ENCODE results near the gene TRIM52. TPM values are rescaled to one million over a fixed set of nuclear protein-coding genes. Genes with fewer than 3 reads are reported as not detected.

TRIM52 gene
- total and polyA plus RNA-seq, 2 of the 13 experiments (the other 11 are each of a cell fraction or from before 2014, with no cell fraction given), result 7.2 to 11.6 TPM

- TF ChIP-seq KLF9 (CRISPR knock-in tag; IDR thresholded peaks at IDR 0.05; ENCODE audit: low read depth), result no peak
These were observed 48.9 kb downstream of the TRIM52 start (continued) for GRCh38 chr5:181212080-181212479.

- intact Hi-C loops (cut with micrococcal nuclease; ENCODE audit: unreplicated experiment), result no loop called here
- Histone ChIP-seq H3K79me2 (ENCODE audit: insufficient read depth, low read length) (no peaks in the 10 kb centered on the region), H3K36me3 (replicated peaks in 1 of 2; ENCODE audit: control insufficient read depth in 1 of 2, insufficient read depth in 2 of 2, low read length in 2 of 2) (no peaks in the 10 kb centered on the region), H3K9ac (ENCODE audit: insufficient read depth, low read depth, low read length) (no peak overlapping the region), H2AFZ (ENCODE audit: low read length) (no peak overlapping the region), H3K4me1 (ENCODE audit: insufficient read depth, low read length) (peaks cover 5% of the 10 kb centered on the region; the same call in 1 of the 2 replicates), H3K27ac (ENCODE audit: extremely low read length, insufficient read depth, low read length) (no peak overlapping the region), H3K4me3 (replicated peaks in 1 of 3; ENCODE audit: insufficient read depth in 1 of 3, low read depth in 2 of 3, low read length in 3 of 3) (no peak overlapping the region), H4K20me1 (ENCODE audit: insufficient read depth, low read length) (no peaks in the 10 kb centered on the region), H3K27me3 (ENCODE audit: control insufficient read depth in 1 of 2, insufficient read depth in 2 of 2, low read length in 2 of 2) (peaks cover 0 to 3% of the 10 kb centered on the region in 2 experiments; a peak in 1 of 5 replicates), H3K9me3 (ENCODE audit: low read length) (no peaks in the 10 kb centered on the region), H3K4me2 (ENCODE audit: low read depth, low read length) (no peak overlapping the region)
- DNase-seq (ENCODE audit: low spot score) (no peak), ATAC-seq (no peak), FAIRE-seq (no peak)
- whole genome bisulfite sequencing (ENCODE audit: low lambda C conversion rate), result 23% methylated on average over 7 of the region's 7 CpGs
- no peak for TF ChIP-seq ZNF20 (CRISPR knock-in tag; IDR thresholded peaks at IDR 0.05)
- no peak for TF ChIP-seq RAD21 (CRISPR knock-in tag; IDR thresholded peaks at IDR 0.05)
- TF ChIP-seq ZNF335 (CRISPR knock-in tag; IDR thresholded peaks at IDR 0.05), result no peak
- TF ChIP-seq STAG1 (CRISPR knock-in tag; IDR thresholded peaks at IDR 0.05), result peak; percentile 18
- TF ChIP-seq ZNF724P (CRISPR knock-in tag; IDR thresholded peaks at IDR 0.05; ENCODE audit: borderline replicate concordance), result no peak
- peak; percentile 55 for TF ChIP-seq PATZ1 (CRISPR knock-in tag; IDR thresholded peaks at IDR 0.05)
- no peak for TF ChIP-seq CAMTA2 (CRISPR knock-in tag; IDR thresholded peaks at IDR 0.05; ENCODE audit: borderline replicate concordance)
- TF ChIP-seq CTCF (CRISPR knock-in tag; IDR thresholded peaks at IDR 0.05), result peak; percentile 40
- no peak for TF ChIP-seq ZHX1 (CRISPR knock-in tag; IDR thresholded peaks at IDR 0.05; ENCODE audit: low read depth)
- CTCF ChIA-PET (ENCODE audit: low intra/inter-chr PET ratio, low total read pairs), result no interaction called here
- in situ Hi-C loops (cut with HindIII; ENCODE audit: extremely low pct_ligation_motif_present, low pct_unique_long_range_greater_than_20kb), result no loop called here
- no TSS peak for BruUV-seq (replicated peaks)
- POLR2A ChIA-PET, result no interaction called here
These were observed 49.7 kb downstream of the TRIM52 start for GRCh38 chr5:181211208-181211607.

Data from HepG2 (cell line).